Fibroblast of gingiva (primary cell): ENCODE results near the gene NUP210.
"Not testable (repeated sequence)": the region's sequence is repeated elsewhere in the genome, so short reads cannot be mapped to it uniquely, and the experiment has no call there.

Experiments
- DNase-seq: peaks from one replicate; pipeline ENCODE4 v3.0.0-alpha.2; 2011; ENCODE audit warnings: low read depth

Gene NUP210

DNA sequence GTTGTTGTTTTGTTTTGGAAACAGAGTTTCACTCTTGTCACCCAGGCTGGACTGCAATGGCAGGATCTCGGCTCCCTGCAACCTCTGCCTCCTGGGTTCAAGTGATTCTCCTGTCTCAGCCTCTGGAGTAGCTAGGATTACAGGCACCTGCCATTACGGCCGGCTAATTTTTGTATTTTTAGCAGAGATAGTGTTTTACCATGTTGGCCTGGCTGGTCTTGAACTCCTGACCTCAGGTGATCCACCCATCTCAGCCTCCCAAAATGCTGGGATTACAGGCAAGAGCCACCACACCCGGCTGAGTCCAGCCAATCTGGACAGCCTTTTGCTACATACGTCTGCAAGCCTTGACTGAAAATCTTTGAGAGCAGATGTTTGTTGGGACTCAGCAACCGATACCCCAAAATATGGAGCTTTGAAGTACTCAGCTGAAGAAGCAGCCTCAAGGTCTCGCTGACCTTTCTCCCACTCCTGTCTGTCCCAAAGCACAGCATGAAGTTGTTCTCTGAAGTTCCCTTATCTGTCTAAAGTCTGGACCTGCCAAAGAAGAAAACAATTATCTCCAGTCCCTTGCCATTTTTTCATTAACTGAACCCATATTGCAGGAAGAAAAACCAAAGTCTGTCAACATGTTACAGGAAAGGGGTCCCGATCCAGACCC is 9.6 kb upstream of the NUP210 start:
- no peak for DNase-seq

DNA sequence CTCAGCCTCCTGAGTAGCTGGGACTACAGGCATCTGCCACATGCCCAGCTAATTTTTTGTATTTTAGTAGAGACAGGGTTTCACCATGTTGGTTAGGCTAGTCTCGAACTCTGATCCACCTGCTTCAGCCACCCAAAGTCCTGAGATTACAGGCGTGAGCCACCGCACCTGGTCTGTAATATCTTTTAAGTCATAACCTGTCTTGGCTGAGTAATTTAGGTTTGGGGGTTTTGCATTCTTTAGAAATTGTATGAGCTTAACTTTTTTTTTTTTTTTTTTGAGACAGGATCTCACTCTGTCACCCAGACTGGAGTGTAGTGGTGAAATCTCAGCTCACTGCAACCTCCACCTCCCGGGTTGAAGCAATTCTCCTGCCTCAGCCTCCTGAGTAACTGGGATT is 8.6 kb upstream of the NUP210 start:
- DNase-seq = not testable (repeated sequence)

DNA sequence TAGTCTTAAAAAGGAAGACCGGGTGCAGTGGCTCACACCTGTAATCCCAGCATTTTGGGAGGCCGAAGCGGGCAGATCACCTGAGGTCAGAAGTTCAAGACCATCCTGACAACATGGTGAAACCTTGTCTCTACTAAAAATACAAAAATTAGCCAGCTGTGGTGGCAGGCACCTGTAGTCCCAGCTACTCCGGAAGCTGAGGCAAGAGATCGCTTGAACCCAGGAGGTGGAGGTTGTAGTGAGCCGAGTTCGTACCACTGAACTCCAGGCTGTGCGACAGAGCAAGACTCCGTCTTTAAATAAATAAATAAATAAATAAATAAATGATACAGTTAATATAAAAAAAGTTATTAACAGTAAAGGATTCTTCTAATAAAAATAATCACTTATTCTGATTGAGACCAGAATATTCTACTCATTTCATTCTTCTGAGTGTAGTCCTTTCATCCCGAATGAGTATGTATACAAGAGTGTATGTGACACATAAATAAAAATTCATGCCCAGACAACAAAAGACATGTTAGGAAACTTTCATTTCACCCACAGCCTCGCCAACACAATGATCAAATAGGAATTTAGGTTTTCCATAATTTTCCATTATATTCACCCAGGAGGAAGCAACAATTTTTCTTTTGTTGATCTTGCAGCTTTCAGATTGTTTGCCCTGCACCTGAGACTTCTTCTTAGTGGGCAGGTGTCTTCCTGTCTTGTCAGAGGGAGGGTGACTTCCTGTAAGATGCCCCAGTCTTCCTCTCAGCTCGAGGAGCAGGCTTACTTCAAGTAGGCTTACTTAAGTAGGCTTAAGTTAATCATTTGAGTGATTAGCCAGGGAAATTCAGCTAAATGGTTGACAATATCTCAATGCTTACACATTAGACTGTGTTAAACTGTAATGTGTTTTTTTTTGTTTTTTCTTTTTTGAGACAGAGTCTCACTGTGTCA is 7.8 kb upstream of the NUP210 start:
- DNase-seq = no peak

DNA sequence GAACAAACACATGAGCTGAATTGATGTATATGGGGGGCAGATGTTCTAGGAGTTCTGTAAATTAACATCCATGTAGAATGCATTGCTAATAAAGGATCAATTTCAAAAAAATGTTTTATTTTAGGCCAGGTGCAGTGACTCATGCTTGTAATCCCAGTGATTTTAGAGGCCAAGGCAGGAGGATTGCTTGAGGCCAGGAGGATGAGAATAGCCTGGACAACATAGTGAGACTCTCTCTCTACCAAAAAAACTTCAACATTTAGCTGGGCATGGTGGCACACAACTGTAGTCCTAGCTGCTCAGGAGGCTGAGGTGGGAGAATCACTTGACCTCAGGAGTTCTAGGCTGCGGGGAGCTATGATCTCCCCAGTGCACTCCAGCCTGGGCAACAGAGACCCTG is 6.5 kb upstream of the NUP210 start:
- no peak for DNase-seq

DNA sequence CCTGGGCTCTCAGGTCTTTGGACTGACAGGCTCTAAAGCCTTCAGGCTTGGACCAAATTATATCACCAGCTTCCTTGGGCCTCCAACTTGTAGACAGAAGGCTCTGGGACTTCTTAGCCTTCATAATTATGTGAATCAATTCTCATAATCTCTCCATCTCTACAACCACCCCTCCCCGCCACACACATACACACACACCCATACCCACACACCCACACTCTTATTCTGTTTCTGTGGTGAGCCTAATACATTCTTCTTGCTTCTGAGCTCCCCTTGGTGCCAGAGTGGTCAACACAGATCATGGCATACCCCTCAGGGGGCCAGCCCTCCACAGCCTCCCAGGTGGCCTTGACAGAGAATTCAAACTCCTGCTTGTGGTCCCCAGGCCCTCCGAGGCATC is 5.6 kb upstream of the NUP210 start:
- DNase-seq = no peak

DNA sequence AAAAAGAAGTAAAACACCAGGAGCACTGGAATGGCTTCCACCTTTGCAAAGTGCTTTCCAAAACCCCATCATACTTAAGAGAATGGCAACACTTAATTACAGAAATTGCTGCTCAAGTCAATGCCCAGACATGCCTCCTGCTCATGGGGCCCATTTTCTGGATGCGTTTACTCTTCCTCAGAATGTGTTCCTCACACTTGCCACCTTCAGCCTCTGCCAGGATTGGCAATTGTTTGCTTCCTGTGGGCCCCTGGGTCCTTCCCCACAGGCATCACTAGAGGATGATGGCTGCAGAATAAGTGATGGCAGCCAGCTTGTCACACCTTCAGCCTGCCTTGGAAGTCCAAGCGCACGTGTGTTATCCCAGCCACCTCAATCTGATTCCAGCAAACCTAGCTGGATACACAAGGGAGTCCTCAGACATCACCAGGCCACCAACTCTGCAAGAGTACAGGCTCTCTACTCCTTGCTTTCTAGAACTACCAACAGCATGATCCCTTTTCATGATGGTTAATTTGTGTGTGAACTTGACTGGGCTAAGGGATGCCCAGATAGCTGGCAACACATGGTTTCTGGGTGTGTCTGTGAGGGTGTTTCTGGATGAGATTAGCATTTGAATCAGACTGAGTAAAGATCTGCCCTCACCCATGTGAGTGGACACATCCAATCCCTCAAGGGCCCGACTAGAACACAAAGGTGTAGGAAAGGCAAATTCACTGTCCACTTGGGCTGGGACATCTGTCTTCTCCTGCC is 4.9 kb upstream of the NUP210 start:
- no peak for DNase-seq

DNA sequence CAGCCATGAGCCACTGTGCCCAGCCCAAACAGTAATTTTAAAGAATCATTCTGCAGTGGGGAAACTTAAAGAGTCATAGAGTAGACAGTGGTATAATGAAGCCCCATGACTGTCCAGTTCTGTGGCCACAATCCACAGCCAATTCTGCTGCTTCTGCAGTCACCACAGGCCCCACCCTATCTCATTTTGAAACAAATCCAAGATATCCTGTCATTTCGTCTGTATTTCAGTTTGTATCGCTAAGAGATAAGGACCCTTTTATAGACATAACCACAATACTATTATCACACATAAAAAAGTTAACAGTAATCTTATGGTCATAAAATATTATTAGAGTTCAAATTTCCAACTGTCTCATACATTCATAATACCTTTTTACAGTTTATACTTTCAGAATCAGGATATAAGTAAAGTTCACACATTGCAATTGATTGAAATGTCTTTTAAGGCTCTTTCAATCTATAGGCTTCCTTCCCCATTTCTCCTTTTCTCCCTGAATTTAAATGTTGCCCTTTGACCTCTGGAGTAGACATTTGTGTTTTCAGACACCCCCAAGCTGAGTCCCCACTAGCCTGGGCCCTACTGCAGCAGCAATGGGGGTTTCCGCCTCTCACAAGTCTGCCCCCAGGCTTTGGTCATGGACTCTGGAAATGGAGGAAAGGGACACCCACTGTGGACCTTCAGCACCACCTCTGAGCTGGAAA is 4.2 kb upstream of the NUP210 start:
- DNase-seq = no peak

DNA sequence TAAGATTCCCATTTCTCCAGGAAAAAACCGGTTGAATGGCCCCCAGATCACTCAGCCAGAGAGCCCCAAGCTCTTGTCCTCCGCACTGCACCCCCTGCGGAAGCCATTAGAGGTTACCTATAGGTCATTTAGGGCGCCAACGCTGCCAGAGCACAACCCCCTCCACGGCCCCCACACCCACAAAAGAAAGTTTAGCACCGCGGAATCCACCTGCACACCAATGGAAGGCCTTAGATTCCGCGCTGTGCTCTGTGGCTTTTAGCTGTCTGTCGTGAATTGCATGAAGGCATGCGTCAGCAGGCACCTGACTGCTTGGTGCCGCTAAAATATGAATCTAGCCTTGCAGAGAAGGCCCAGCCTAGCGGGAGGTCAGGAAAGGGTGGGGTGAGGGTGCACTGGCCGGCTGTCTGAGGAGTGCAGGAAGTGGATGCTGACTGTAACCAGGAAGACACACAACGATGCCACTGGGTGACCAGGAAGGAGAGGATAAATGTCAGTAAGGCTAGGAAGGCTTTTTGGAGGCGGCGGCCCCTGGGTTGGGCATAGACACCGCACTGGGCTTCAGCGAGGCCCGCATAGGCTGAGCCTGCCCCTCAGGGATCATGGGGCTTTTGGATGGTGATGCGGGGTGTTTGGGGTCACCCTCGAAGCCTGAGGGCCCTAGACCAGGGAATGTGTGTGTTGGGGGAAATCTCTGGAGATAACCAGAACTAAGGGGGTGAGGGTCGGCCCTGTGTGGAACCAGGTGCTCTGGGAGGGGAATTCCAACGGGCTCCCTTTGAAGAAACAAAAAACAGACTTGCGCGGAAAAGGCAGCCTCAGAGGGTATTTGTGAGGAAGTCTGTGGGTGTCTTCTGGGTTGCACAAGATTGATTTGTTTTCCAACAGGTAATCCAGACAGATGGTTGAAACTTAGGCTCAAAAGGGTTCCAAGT is 976 bp upstream of the NUP210 start:
- no peak for DNase-seq

DNA sequence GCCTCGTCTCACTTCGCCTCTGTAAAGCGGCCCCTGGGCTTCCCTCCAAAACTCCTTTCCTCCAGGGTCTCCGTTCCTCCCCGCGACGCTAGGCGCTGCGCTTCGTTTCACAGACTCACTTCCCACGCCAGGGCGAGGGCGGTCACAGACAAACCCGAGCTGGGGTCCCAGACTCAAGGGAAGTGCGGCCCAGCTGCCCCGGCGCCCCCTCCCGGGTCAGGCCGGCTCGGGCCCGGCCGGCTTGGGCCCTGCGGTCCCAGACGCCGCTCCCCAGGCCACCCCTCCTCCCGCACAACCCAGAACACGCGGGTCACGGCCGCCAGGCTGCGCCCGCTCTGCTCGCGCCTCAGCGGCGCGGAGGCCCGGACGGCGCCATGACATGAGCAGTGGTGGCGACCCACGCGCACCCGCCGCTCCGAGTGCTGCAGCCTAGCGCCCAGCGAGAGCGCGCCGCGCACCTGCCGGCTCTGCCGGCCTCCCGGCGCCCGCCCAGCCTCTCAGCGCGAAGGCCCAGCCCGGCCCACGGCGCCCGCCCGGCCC is 547 bp downstream of the NUP210 start:
- no peak for DNase-seq

DNA sequence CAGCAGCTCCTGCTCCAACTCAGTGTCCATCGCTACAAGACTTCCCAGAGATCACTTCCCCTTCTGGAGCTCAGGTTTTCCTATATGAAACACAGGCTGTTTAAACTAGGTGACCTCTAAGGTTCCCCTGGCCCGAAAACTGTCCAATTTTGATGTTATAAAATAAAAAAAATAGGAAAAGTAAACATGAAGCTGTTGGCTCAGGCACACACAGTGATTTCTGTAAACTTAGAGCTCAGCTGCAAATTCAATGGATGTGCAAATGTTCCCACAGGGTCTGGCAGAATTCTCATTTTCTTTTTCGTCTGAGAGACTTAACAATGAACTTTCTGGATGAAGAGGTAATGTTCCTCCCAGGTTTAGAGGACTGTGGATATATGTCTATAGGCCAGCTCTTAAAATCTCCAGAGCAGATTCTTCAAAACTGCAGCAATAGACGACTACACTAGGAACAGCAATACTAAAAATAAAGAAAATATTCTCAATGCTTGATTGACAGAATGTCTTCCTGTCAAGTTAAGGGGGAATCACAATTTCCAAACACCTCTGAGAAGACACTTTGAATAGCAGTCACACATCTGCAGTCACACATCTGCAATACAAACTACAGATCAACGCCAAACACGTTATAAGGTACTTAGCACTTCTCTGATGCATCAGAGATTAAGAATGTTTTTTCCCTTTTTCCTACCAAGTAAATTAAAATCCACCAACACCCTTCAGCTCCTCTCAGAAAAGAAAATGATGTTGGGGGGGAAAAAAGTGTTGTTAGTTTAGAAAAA is 2.8 kb downstream of the NUP210 start:
- DNase-seq = no peak

DNA sequence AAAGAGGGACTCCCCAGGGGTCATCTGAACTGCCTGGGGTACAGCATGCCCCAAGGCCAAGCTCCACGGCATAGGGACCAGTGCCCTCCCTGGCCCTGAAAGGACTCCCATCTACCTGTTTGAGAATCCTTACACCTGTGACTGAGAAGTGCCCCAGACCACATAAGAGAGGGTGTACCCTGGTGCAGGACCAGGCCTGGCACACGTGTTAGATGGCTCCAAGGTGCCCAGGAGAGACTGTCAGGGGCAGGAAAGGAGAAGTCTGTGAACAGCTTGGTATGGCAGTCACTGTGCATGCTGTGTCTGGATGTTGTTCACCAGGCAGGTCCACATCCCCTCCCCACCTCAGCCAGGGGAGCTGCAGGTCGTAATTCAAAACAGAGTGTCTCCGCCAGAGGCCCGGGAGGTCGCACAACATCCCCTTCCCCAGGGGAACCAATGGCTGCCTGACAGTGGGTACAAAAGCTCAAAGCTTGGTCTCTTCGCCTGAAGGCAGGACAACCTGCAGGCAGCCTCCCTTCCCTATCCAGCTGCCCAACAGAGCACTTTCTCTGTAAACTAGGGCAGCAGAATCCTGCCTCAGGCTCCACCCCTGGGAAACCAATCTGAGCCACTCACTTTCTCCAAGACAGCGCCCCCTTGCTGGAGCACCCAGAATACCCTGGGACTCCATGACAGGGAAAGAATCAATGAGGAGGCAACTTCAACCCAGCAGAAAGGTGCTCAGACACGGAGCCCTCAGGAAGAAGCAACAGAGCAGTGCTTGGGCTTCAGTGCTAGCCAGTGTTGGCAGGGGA is 3.9 kb downstream of the NUP210 start:
- no peak for DNase-seq

DNA sequence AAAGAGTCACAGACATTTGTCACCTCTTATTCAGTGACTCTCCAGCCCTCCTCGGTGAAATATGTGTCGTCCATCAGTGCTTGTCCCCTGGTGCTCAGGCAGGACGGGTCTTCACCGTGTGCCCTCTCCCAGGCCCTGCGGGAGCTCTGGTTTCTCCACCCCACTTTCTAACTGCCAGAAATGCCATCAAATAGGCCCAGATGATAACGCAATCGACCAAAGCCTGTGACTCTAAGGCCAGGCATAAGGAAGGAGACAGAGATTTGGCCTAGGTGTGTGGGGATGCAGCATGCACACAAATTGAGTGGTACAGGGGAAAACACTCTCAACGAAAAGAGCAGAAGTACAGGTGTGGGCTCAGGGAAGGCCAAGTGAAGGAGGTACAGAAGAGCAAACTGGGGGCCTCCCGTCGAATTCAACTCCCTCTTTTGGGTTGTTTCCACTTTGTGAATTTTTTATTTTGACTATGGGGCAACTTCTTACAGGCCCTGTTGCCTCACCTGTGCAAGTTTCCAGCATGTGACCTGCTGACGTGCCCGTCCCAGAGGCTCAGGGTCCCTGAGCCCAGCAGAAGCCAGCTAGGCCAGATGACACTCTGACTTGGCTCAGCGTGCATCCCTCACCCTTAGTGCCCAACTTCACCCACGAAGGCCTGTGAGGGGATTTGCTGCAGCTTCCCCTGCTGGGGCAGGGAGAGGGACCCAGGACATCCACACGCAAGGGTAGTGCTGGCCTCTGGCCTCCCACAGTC is 4.7 kb downstream of the NUP210 start:
- DNase-seq = no peak

DNA sequence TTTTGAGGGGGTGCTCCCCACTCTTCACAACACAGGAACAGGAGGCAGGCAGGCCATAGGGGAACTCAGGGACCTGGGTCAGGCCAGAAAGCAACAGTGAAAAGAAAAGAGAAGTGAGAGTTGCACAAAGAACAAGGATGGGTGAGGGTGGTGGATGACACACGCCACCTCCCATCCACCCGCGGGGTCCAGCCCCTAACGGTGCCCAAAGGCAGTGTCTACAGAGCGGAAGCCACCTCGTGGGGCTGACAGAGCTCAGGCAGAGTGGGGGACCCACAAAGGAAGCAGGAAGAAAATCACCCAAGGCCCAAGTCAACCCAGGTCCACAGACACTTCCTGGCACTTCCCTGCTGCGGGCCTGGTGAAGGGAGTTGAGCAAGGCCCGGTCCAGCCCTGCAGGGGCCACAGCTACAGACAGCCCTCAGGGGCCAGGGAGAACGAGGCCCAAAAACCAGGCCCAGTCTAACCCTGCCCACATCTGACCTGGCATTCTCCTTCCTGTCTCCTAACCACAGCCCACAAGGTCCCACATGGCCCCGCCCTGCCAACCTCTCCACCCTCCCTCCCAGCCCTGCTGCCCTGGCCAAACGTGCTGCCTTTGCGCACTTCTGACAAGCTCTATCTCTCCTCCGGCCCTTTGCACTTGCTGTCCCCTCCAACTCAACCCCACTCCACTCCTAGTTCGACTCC is 5.9 kb downstream of the NUP210 start:
- DNase-seq = no peak

DNA sequence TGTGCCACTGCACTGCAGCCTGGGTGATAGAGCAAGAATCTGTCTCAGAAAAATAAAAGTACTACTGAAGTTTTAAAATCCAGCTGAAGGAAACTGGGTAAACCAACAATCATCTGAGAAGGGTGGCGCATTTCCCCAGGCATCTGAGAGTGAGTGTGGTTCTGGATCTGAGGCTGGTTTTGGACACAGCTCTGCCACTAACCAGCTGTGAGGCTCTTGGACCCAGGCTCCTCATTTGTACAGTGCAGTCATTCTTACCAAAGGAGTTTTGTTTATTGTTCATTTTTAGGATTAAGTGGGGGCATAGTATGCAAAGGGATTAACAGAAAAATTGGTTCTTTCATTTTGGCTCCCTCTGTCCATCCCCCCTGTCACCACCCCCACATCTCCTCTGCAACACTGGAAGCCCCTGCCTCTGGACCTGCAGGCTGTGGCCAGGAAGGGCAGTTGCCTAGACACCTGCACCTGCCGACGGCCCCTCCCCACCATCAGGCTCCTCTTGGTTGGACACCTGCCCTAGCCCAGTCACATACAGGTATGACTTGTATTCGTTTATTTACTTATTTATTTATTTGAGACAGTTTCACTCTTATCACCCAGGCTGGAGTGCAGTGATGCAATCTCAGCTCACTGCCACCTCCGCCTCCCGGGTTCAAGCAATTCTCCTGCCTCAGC is 8.8 kb downstream of the NUP210 start:
- no peak for DNase-seq

DNA sequence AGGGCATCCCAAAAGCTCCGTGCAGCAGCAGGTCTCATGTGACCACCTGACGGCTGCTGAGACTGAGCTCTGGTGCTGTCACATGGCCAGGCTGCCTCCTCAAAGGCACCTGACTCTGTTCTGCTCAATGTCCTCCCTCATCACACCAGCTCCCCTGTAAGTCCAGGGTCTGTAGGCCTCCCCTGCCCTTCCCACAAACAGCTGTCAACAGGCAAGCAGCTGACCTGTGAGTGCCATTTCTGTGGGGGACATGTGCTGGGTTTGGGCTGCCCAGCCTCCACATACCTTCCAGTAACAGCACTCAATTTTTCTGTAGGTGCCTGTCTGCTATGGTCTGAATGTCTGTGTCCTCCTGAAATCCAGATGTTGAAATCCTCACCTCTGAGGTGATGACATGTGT is 11.2 kb downstream of the NUP210 start:
- DNase-seq = no peak

DNA sequence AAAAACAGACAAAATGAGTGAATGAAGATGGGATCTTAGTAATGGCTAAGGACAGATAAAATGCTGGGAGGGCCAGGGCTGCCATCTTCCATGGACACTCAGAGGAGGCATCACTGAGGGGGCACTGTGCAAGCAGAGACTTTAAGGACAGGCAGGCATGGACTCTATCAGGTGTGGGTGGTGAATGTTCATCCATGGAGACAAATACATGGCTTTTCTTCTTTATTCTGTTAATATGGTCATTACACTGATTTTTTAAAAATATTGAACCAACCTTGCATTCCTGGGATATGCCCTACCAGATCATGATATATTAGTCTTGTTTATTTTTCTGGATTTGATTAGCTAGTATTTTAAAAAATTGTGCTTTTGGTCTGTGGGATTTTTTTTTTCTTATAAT is 12.2 kb downstream of the NUP210 start:
- DNase-seq = no peak

DNA sequence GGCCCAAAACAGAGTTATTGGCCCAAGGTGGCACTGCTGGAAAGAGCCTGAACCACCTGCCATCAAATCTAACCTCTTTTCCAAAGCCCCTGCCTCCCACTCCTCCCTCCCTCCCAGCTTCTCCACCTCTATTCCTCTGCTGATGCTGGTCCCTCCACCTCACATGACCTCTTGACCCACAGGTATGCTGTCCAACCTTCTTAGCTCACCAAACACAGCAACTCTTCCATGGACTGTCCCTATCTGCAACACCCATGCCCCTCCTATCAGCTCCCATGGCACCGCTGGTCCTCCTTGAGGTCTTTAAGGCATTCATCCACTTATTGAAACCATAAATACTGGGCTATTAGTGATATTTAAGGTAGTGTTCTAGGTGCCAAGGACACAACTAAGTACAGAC is 12.6 kb downstream of the NUP210 start:
- no peak for DNase-seq
